ENCODE data around the gene FBXL20. TPM values are rescaled to one million over a fixed set of nuclear protein-coding genes. Genes with fewer than 3 reads are reported as not detected.

Gene FBXL20
- total RNA-seq, 2 donors from 2014 or later, result 22.4 to 43.6 TPM

- H3K4me1 ChIP-seq (replicated peaks), result no peaks in the 10 kb centered on the region
- H3K4me3 ChIP-seq, result no peak overlapping the region
- H3K27me3 ChIP-seq (replicated peaks; ENCODE audit: insufficient read depth), result no peaks in the 10 kb centered on the region
- 76% methylated on average over 4 of the region's 6 CpGs for WGBS
- H3K9me3 ChIP-seq, result no peaks in the 10 kb centered on the region
- no peak overlapping the region for H3K27ac ChIP-seq
- TF ChIP-seq POLR2A (IDR thresholded peaks at IDR 0.05), result no peak
- TF ChIP-seq POLR2AphosphoS5 (IDR thresholded peaks at IDR 0.05), result no peak
- TF ChIP-seq, protein P1, sequence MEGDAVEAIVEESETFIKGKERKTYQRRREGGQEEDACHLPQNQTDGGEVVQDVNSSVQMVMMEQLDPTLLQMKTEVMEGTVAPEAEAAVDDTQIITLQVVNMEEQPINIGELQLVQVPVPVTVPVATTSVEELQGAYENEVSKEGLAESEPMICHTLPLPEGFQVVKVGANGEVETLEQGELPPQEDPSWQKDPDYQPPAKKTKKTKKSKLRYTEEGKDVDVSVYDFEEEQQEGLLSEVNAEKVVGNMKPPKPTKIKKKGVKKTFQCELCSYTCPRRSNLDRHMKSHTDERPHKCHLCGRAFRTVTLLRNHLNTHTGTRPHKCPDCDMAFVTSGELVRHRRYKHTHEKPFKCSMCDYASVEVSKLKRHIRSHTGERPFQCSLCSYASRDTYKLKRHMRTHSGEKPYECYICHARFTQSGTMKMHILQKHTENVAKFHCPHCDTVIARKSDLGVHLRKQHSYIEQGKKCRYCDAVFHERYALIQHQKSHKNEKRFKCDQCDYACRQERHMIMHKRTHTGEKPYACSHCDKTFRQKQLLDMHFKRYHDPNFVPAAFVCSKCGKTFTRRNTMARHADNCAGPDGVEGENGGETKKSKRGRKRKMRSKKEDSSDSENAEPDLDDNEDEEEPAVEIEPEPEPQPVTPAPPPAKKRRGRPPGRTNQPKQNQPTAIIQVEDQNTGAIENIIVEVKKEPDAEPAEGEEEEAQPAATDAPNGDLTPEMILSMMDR (IDR thresholded peaks at IDR 0.05), result no peak
- DNase-seq (ENCODE audit: low spot score), result no peak
- intact Hi-C loops (cut with DNase I), result no loop called here
- no peaks in the 10 kb centered on the region for H3K36me3 ChIP-seq
Observed at GRCh38 chr17:39236981-39237441, 164.4 kb downstream of the FBXL20 start.

GRCh38 chr17:39236450-39236927 is 164.9 kb downstream of the FBXL20 start:
- H3K36me3 ChIP-seq, result no peaks in the 10 kb centered on the region
- WGBS, result 37% methylated on average over 5 of the region's 5 CpGs
- H3K27ac ChIP-seq, result no peak overlapping the region
- no peak for DNase-seq (ENCODE audit: low spot score)
- no peak overlapping the region for H3K4me3 ChIP-seq
- intact Hi-C loops (cut with DNase I), result no loop called here
- no peaks in the 10 kb centered on the region for H3K4me1 ChIP-seq (replicated peaks)
- TF ChIP-seq POLR2A (IDR thresholded peaks at IDR 0.05) (no peak), POLR2AphosphoS5 (IDR thresholded peaks at IDR 0.05) (no peak)
- TF ChIP-seq, protein P1 (IDR thresholded peaks at IDR 0.05), result no peak
- H3K27me3 ChIP-seq (replicated peaks; ENCODE audit: insufficient read depth), result no peaks in the 10 kb centered on the region
- no peaks in the 10 kb centered on the region for H3K9me3 ChIP-seq

DNA sequence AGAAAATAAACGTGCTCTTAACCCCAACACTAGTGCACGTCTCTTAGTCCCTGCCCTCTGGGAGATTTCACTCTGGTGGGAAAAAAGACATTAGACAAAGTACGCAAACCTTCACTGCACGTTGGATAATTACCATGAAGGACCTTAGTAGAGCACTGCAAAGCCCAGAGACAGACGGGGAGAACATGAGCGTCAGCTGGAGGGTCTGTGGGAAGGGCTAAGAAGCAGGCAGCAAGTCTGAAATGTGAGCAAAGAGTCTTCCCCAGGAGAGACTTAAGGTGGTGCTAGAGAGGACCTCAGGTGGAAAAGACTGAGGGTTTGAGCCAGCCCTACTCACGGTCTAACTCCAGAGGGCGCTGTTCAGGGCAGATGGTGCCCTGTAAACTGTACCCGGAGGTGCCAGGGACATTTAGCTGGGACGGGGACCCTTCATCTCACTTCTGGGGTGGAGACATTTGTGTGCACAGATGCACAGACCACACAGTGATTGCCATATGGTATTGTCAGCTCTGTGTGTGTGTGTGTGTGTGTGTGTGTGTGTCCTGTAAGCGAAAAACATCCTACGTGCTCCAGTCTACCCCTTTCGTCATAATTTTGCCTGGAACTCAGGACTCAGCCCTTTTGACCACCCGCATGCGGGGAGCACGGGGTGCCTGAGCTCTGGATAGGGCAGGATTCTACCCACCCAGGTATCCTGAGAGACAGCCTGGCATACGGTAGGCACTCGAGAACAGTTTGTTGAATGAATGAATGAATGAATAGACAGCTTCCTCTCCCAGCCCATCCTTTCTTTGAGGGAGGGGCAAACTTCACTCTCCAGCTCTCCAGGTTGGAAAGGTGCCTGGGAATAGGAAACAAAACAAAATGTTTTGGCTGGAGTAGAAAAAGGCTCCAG is 165.6 kb downstream of the FBXL20 start:
- DNase-seq (ENCODE audit: low spot score), result no peak
- H3K4me1 ChIP-seq (replicated peaks), result no peaks in the 10 kb centered on the region
- no peak overlapping the region for H3K27ac ChIP-seq
- no peak overlapping the region for H3K4me3 ChIP-seq
- TF ChIP-seq POLR2A (IDR thresholded peaks at IDR 0.05) (no peak), POLR2AphosphoS5 (IDR thresholded peaks at IDR 0.05) (no peak)
- TF ChIP-seq, protein P1 (IDR thresholded peaks at IDR 0.05), result peak in 1 of 4 experiments; percentile 55
- no peaks in the 10 kb centered on the region for H3K36me3 ChIP-seq
- intact Hi-C loops (cut with DNase I), result no loop called here
- 28% methylated on average over 18 of the region's 18 CpGs for WGBS
- H3K27me3 ChIP-seq (replicated peaks; ENCODE audit: insufficient read depth), result no peaks in the 10 kb centered on the region
- no peaks in the 10 kb centered on the region for H3K9me3 ChIP-seq

GRCh38 chr17:39231591-39232551 is 169.6 kb downstream of the FBXL20 start:
- H3K4me3 ChIP-seq, result no peak overlapping the region
- H3K4me1 ChIP-seq (replicated peaks), result no peaks in the 10 kb centered on the region
- 16% methylated on average over 22 of the region's 22 CpGs for WGBS
- TF ChIP-seq, protein P1 (IDR thresholded peaks at IDR 0.05), result peak in 3 of 4 experiments; percentile 56 to 76 (median 74)
- TF ChIP-seq POLR2AphosphoS5 (IDR thresholded peaks at IDR 0.05) (peak; percentile 18), POLR2A (IDR thresholded peaks at IDR 0.05) (no peak)
- no peak for DNase-seq (ENCODE audit: low spot score)
- intact Hi-C loops (cut with DNase I), result no loop called here
- H3K27me3 ChIP-seq (replicated peaks; ENCODE audit: insufficient read depth), result no peaks in the 10 kb centered on the region
- no peaks in the 10 kb centered on the region for H3K9me3 ChIP-seq
- no peaks in the 10 kb centered on the region for H3K36me3 ChIP-seq
- H3K27ac ChIP-seq, result no peak overlapping the region

Data from prostate gland (tissue), 2 donors.